Measurements from ENCODE around the gene APBB2.

DNA sequence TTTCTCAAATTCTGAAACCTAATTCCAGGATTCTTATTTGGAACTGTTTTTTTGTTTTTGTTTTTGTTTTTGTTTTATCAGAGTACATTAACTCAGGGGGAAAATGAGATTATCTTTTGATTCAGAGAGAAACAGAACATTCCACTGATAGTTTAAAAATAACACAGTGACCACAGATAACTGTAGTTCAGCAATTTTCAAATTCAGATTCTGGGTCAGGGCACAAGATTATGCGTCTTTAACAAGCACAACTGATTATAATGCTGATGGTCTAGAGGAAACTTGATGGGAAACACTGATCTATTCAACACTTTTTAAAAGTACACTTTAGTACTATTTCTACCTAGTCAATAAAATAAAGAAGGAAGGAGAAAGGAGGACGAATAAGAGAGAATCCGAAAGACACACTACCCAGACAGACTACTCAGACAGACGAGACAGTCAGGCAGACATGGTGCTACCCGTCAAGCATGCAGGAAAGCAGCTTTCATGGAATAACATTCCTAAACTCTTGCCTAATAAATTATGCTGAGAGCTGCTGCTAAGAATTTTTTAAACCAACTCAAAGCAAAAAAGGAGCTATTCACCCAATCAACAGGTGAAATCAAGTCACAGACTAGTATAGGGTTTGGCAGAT is 59.0 kb downstream of the APBB2 start:
- TF ChIP-seq, protein P1, sequence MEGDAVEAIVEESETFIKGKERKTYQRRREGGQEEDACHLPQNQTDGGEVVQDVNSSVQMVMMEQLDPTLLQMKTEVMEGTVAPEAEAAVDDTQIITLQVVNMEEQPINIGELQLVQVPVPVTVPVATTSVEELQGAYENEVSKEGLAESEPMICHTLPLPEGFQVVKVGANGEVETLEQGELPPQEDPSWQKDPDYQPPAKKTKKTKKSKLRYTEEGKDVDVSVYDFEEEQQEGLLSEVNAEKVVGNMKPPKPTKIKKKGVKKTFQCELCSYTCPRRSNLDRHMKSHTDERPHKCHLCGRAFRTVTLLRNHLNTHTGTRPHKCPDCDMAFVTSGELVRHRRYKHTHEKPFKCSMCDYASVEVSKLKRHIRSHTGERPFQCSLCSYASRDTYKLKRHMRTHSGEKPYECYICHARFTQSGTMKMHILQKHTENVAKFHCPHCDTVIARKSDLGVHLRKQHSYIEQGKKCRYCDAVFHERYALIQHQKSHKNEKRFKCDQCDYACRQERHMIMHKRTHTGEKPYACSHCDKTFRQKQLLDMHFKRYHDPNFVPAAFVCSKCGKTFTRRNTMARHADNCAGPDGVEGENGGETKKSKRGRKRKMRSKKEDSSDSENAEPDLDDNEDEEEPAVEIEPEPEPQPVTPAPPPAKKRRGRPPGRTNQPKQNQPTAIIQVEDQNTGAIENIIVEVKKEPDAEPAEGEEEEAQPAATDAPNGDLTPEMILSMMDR (IDR thresholded peaks at IDR 0.05): no peak
- TF ChIP-seq EP300 (IDR thresholded peaks at IDR 0.05): no peak
- no peak for TF ChIP-seq POLR2A (IDR thresholded peaks at IDR 0.05)

Measured in tibial nerve (tissue), 4 donors.